ENCODE data around the gene FAM13A. TPM values are rescaled to one million over a fixed set of nuclear protein-coding genes. Genes with fewer than 3 reads are reported as not detected.

FAM13A gene
- total RNA-seq, 4 donors from 2014 or later = 61.8 to 217 (median 152) TPM

- TF ChIP-seq CTCF (IDR thresholded peaks at IDR 0.05; ENCODE audit: low read depth) = no peak
Observed at GRCh38 chr4:88690355-88690754, 366.6 kb downstream of the FAM13A start.

- no peak for TF ChIP-seq CTCF (IDR thresholded peaks at IDR 0.05; ENCODE audit: low read depth)
Observed at GRCh38 chr4:88681209-88681608, 375.8 kb downstream of the FAM13A start.

Small RNAs within 50 kb of the gene (small RNA-seq; reads per million reads assigned to genes)
- gene RF02115 (not detected), gene RNU6-33P (not detected)

Other genes with a start within 250 kb of the FAM13A start
- 1 to 10 TPM; 4.1 to 9.8 (median 5.2) TPM for gene TIGD2, start 54.3 kb upstream of the FAM13A start, total RNA-seq

Data from subcutaneous adipose tissue (tissue), 4 donors.